IPS DF 19.7 (cell line): ENCODE results near the gene GAS2L3.

Source experiments
- DNase-seq: peaks from one replicate; pipeline ENCODE4 v3.0.0-alpha.2; 2013; ENCODE audit warnings: low read depth, low spot score

GAS2L3 gene

DNA sequence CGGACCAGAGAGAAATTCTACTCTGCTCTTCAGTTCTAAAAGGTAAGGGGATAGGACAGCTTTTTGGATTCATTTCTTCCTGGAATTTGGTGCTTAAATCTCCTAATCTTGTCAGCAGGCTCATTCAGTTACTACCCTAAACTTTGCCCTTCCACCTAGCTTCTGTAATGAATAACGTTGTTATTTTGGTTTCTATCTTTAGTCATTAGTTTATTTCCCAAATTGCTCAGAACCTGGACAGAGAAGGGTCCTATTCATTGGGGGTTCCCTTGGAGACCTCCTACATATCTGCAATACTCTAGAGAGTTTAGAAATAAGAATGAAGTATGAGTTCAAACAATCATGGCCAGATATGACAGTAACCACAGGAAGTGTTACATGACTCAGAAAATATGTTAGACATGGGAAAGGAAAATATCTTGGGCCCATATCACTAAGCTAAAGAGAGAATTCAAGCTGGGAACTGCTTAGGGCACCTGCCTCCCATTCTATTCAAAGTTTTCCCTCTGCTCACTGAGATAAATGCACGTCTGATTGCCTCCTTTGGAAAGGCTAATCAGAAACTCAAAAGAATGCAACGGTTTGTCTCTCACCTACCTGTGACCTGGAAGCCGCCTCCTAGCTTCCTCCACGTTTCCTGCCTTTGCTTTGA is 87.9 kb downstream of the GAS2L3 start:
- DNase-seq, result no peak

DNA sequence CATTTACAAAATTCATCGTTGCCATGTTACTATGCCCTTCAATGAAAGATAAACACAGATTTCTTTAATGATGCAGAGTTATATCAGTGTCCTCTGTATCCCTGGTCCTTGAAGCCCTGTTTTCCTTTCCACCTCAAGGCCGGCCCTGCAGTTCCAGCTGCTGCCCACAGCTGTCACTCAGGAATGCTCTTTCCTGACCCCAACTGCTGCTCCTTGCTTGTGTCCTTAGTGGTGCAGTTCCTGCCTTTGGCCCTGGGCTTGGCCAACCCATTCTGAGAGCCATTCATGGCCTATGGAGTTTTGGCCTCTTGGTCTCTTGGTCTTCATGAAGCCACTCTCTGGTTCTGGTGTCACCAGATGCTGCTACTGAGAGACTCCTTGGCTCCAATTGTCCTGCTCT is 93.1 kb downstream of the GAS2L3 start:
- DNase-seq, result no peak

- peak; percentile 42 for DNase-seq
Measured at GRCh38 chr12:100668945-100669536, 95.6 kb downstream of the GAS2L3 start.

- no peak for DNase-seq
Measured at GRCh38 chr12:100669922-100670321, 96.4 kb downstream of the GAS2L3 start.

DNA sequence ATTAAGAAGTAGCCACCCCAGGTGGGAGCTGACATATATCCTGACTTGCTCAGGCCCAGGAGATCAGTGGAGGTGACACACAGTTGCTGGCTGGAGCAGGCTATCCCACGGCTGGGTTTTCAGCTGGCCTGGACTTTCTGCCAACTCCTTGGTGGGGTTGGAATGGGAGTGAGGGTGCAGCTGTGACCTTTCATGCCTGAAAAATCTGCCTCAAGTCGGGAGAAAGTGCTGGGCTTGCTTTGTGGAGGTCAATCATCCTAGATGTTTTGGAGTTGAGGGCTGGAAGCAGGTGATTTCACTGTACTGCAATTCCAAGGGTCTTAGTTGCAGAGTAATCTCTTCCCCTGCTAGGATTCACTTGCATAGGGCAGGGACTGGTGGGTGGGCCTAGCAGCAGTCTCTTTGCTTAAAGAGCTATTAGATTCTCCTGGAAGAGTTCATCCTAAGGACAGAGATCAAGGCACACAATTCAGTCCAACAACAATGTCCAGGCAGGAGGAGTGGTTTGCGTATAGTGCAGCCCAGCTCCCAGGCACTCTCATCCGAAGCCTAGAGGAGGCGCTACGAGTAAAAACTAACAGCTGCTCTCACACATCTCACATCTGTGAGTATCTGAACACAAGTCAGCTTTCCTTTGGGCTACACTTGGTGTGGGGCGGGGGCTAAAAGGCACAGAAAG is 98.1 kb downstream of the GAS2L3 start:
- no peak for DNase-seq

DNA sequence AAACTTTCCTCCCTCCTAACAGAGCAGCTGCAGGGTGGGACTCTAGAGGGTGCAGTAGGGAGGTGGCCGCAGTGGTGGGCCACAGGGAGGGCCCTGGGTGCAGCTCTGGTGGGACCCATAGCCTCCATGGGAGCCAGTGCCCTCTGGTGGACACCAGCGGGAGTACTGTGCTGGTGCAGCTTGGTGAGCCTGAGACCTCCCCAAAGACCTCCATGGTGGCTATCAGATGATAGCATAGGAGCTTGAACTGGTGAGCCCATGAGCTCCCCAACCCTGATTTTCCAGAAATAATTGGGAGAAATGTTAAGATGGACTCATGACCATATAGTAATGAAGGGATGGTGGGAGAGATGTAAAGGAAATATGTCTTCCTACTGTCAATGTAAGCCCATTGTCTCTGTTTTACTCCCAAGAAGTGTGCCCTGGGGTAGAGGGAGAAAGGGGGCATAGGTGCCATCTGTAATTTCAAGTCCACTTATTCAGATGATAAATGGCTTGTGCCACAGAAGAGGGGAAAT is 98.7 kb downstream of the GAS2L3 start:
- DNase-seq, result peak; percentile 25

- DNase-seq, result no peak
Measured at GRCh38 chr12:100674036-100674888, 100.8 kb downstream of the GAS2L3 start.
